HG02840 (cell line): Measurements from ENCODE around the gene FKBP14.

ENCODE experiments used
- ATAC-seq: cut with Tn5 transposase; IDR thresholded peaks from one replicate; pipeline ENCODE4 v1.9.1; 2021; ENCODE audit warnings: mild to moderate bottlenecking, moderate library complexity, moderate number of reproducible peaks; ENCODE audit not compliant: unreplicated experiment, low FRiP score

The FKBP14 gene

GRCh38 chr7:30036220-30036619 is 9.7 kb upstream of the FKBP14 start:
- no peak for ATAC-seq

- no peak for ATAC-seq
Observed at GRCh38 chr7:30034501-30034900, 8.0 kb upstream of the FKBP14 start.

GRCh38 chr7:30032310-30033125 is 6.0 kb upstream of the FKBP14 start:
- ATAC-seq, result no peak

GRCh38 chr7:30029696-30030095 is 3.2 kb upstream of the FKBP14 start:
- ATAC-seq, result no peak

GRCh38 chr7:30028749-30029635 is 2.5 kb upstream of the FKBP14 start:
- ATAC-seq, result peak; percentile 9

- peak; percentile 45 for ATAC-seq
Observed at GRCh38 chr7:30028216-30028748, 1.8 kb upstream of the FKBP14 start, which contains the start of gene PLEKHA8. Gene PLEKHA8, plus strand, starts transcription at chr7:30028412. Its CDS starts 351 bp downstream, at chr7:30028763.

GRCh38 chr7:30027740-30028215 is 1.3 kb upstream of the FKBP14 start:
- peak; percentile 2 for ATAC-seq

- ATAC-seq, result peak; percentile 17
Observed at GRCh38 chr7:30027065-30027456, 559 bp upstream of the FKBP14 start.

GRCh38 chr7:30023524-30023923 is 3.0 kb downstream of the FKBP14 start:
- ATAC-seq, result no peak

GRCh38 chr7:30022991-30023390 is 3.5 kb downstream of the FKBP14 start:
- ATAC-seq, result no peak

- no peak for ATAC-seq
Observed at GRCh38 chr7:30020535-30020934, 6.0 kb downstream of the FKBP14 start.

- no peak for ATAC-seq
Observed at GRCh38 chr7:30019960-30020359, 6.5 kb downstream of the FKBP14 start.

GRCh38 chr7:30019387-30019786 is 7.1 kb downstream of the FKBP14 start:
- no peak for ATAC-seq

- ATAC-seq, result no peak
Observed at GRCh38 chr7:30018451-30018850, 8.1 kb downstream of the FKBP14 start.

GRCh38 chr7:30012757-30013156 is 13.7 kb downstream of the FKBP14 start:
- no peak for ATAC-seq

GRCh38 chr7:30010021-30010420 is 16.5 kb downstream of the FKBP14 start:
- ATAC-seq, result no peak

- no peak for ATAC-seq
Observed at GRCh38 chr7:30005464-30005863, 21.0 kb downstream of the FKBP14 start.

GRCh38 chr7:30003098-30003497 is 23.4 kb downstream of the FKBP14 start:
- no peak for ATAC-seq

- no peak for ATAC-seq
Observed at GRCh38 chr7:30001998-30002397, 24.5 kb downstream of the FKBP14 start.

GRCh38 chr7:29998489-29998888 is 28.0 kb downstream of the FKBP14 start:
- ATAC-seq, result no peak

GRCh38 chr7:29996321-29996720 is 30.2 kb downstream of the FKBP14 start:
- ATAC-seq, result no peak
